ENCODE measurements around the gene MT2A. TPM values are rescaled to one million over a fixed set of nuclear protein-coding genes. Genes with fewer than 3 reads are reported as not detected.

MT2A gene
- total and polyA plus RNA-seq, 2 donors (not counting 1 experiment from before 2014, with no cell fraction given), result 49.2 to 113 TPM

GRCh38 chr16:56632156-56632847, 23.9 kb downstream of the MT2A start, which contains the start of gene MT1M:
Gene MT1M, plus strand, starts transcription at chr16:56632659. Its CDS starts 73 bp downstream, at chr16:56632732.
- no peaks in the 10 kb centered on the region for H3K79me2 ChIP-seq (ENCODE audit: control insufficient read depth, insufficient read depth, low read length)
- peak within 1 kb of the TSS; percentile 32 to 58 (median 41) for H3K4me3 ChIP-seq (replicated peaks in 1 of 4; ENCODE audit: control extremely low read depth in 1 of 4, insufficient read depth in 1 of 4, low read depth in 3 of 4, low read length in 4 of 4)
- peak within 1 kb of the TSS; percentile 26 for H3K9ac ChIP-seq (ENCODE audit: insufficient read depth, low read length)
- peak within 1 kb of the TSS; percentile 91 for H2AFZ ChIP-seq (ENCODE audit: low read length)
- peak in 1 of 2 donors; percentile 23 for DNase-seq (ENCODE audit: low read depth in 2 of 2)
- H4K20me1 ChIP-seq (ENCODE audit: control insufficient read depth, extremely low read depth, insufficient read depth, low read length), result no peaks in the 10 kb centered on the region
- peak within 1 kb of the TSS; percentile 77 for H3K4me2 ChIP-seq (ENCODE audit: extremely low read depth, insufficient read depth, low read length)
- no peak within 1 kb of the TSS for H3K27ac ChIP-seq (ENCODE audit: insufficient read depth, low read length)
- H3K4me1 ChIP-seq (ENCODE audit: control insufficient read depth, extremely low read depth, insufficient read depth, low read length), result peaks cover 2% of the 10 kb centered on the region
- no peaks in the 10 kb centered on the region for H3K27me3 ChIP-seq (ENCODE audit: control insufficient read depth, insufficient read depth, low read length)
- no peaks in the 10 kb centered on the region for H3K9me3 ChIP-seq (ENCODE audit: control insufficient read depth, insufficient read depth, low read depth, low read length)
- TF ChIP-seq, protein P1, sequence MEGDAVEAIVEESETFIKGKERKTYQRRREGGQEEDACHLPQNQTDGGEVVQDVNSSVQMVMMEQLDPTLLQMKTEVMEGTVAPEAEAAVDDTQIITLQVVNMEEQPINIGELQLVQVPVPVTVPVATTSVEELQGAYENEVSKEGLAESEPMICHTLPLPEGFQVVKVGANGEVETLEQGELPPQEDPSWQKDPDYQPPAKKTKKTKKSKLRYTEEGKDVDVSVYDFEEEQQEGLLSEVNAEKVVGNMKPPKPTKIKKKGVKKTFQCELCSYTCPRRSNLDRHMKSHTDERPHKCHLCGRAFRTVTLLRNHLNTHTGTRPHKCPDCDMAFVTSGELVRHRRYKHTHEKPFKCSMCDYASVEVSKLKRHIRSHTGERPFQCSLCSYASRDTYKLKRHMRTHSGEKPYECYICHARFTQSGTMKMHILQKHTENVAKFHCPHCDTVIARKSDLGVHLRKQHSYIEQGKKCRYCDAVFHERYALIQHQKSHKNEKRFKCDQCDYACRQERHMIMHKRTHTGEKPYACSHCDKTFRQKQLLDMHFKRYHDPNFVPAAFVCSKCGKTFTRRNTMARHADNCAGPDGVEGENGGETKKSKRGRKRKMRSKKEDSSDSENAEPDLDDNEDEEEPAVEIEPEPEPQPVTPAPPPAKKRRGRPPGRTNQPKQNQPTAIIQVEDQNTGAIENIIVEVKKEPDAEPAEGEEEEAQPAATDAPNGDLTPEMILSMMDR (conservative IDR thresholded peaks at IDR 0.05 in 1 of 2, IDR thresholded peaks at IDR 0.05 in 1 of 2; ENCODE audit: low read depth in 1 of 2, low read length in 2 of 2), result no peak
- TF ChIP-seq EZH2 (IDR thresholded peaks at IDR 0.05; ENCODE audit: low read length, missing control alignments), result no peak
- no peaks in the 10 kb centered on the region for H3K36me3 ChIP-seq (ENCODE audit: control insufficient read depth, insufficient read depth, low read length)

DNA sequence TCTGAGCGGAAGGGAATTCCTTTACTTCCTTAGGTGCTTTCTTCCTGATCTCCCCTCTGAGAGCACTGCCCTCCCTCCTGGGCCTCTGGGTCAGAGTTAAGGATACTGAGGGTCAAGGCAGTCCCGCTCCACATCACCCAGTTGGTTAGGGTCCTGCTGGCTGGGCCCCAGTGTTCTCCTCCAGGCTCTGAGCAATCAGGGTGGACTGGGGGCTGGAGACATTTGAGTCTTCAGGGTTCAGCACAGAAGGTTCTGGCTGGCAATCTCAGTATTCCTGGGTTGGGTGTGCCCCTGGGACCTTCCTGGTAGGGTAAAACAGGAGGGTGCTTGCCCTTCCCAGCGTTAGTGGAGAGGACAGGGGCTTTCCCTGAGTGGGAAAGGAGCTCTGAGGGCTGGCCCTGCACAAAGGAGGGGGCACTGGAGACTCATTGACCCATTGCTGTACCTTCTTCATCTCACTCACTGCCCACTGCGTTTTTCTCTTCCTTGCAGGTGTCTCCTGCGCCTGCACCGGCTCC, 24.5 kb downstream of the MT2A start:
- peak overlapping the region; percentile 32 to 58 (median 41) for H3K4me3 ChIP-seq (replicated peaks in 1 of 4; ENCODE audit: control extremely low read depth in 1 of 4, insufficient read depth in 1 of 4, low read depth in 3 of 4, low read length in 4 of 4)
- H3K4me2 ChIP-seq (ENCODE audit: extremely low read depth, insufficient read depth, low read length), result peak overlapping the region; percentile 77
- no peak for TF ChIP-seq EZH2 (IDR thresholded peaks at IDR 0.05; ENCODE audit: low read length, missing control alignments)
- TF ChIP-seq, protein P1 (conservative IDR thresholded peaks at IDR 0.05 in 1 of 2, IDR thresholded peaks at IDR 0.05 in 1 of 2; ENCODE audit: low read depth in 1 of 2, low read length in 2 of 2), result no peak
- peak overlapping the region; percentile 26 for H3K9ac ChIP-seq (ENCODE audit: insufficient read depth, low read length)
- H3K27ac ChIP-seq (ENCODE audit: insufficient read depth, low read length), result no peak overlapping the region
- H2AFZ ChIP-seq (ENCODE audit: low read length), result peak overlapping the region; percentile 91
- no peaks in the 10 kb centered on the region for H3K9me3 ChIP-seq (ENCODE audit: control insufficient read depth, insufficient read depth, low read depth, low read length)
- H3K27me3 ChIP-seq (ENCODE audit: control insufficient read depth, insufficient read depth, low read length), result peaks cover 3% of the 10 kb centered on the region
- peaks cover 2% of the 10 kb centered on the region for H3K4me1 ChIP-seq (ENCODE audit: control insufficient read depth, extremely low read depth, insufficient read depth, low read length)
- no peak for DNase-seq (ENCODE audit: low read depth in 2 of 2)
- H4K20me1 ChIP-seq (ENCODE audit: control insufficient read depth, extremely low read depth, insufficient read depth, low read length), result no peaks in the 10 kb centered on the region
- H3K36me3 ChIP-seq (ENCODE audit: control insufficient read depth, insufficient read depth, low read length), result no peaks in the 10 kb centered on the region
- no peaks in the 10 kb centered on the region for H3K79me2 ChIP-seq (ENCODE audit: control insufficient read depth, insufficient read depth, low read length)

DNA sequence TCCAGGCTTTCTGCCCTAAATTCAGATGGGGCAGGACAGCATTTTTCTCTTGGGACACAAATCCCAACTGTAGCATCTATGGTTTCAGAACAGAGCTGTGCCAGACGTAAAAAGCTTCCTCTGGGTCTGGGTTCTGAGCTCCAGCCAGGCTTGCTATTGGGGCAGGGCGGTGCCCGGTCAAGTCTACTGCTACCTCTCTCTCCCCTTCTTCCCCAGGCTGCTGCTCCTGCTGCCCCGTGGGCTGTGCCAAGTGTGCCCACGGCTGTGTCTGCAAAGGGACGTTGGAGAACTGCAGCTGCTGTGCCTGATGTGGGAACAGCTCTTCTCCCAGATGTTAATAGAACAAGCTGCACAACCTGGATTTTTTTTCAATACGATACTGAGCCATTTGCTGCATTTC, 25.2 kb downstream of the MT2A start:
- H3K4me3 ChIP-seq (replicated peaks in 1 of 4; ENCODE audit: control extremely low read depth in 1 of 4, insufficient read depth in 1 of 4, low read depth in 3 of 4, low read length in 4 of 4), result no peak overlapping the region
- no peak overlapping the region for H3K4me2 ChIP-seq (ENCODE audit: extremely low read depth, insufficient read depth, low read length)
- H3K79me2 ChIP-seq (ENCODE audit: control insufficient read depth, insufficient read depth, low read length), result no peaks in the 10 kb centered on the region
- no peak overlapping the region for H3K27ac ChIP-seq (ENCODE audit: insufficient read depth, low read length)
- no peak for DNase-seq (ENCODE audit: low read depth in 2 of 2)
- no peak overlapping the region for H3K9ac ChIP-seq (ENCODE audit: insufficient read depth, low read length)
- peaks cover 2% of the 10 kb centered on the region for H3K4me1 ChIP-seq (ENCODE audit: control insufficient read depth, extremely low read depth, insufficient read depth, low read length)
- H2AFZ ChIP-seq (ENCODE audit: low read length), result no peak overlapping the region
- TF ChIP-seq, protein P1 (conservative IDR thresholded peaks at IDR 0.05 in 1 of 2, IDR thresholded peaks at IDR 0.05 in 1 of 2; ENCODE audit: low read depth in 1 of 2, low read length in 2 of 2), result no peak
- no peak for TF ChIP-seq EZH2 (IDR thresholded peaks at IDR 0.05; ENCODE audit: low read length, missing control alignments)
- H3K9me3 ChIP-seq (ENCODE audit: control insufficient read depth, insufficient read depth, low read depth, low read length), result no peaks in the 10 kb centered on the region
- H3K27me3 ChIP-seq (ENCODE audit: control insufficient read depth, insufficient read depth, low read length), result peaks cover 5% of the 10 kb centered on the region
- no peaks in the 10 kb centered on the region for H4K20me1 ChIP-seq (ENCODE audit: control insufficient read depth, extremely low read depth, insufficient read depth, low read length)
- H3K36me3 ChIP-seq (ENCODE audit: control insufficient read depth, insufficient read depth, low read length), result no peaks in the 10 kb centered on the region
